22Rv1 (cell line): Measurements from ENCODE around the gene EIF1.

Experiments used
- ZFX ChIP-seq: fragments of 450-650 bp; IDR thresholded peaks from 2 replicates; pipeline ENCODE4 v1.6.1; 2017; ENCODE audit warnings: antibody characterized with exemption, borderline replicate concordance
- TF ChIP-seq, protein P1 (sequence below): fragments of 450-650 bp; IDR thresholded peaks from 2 replicates; pipeline ENCODE4 v1.5.1; 2017; ENCODE audit warnings: mild to moderate bottlenecking

DNA sequence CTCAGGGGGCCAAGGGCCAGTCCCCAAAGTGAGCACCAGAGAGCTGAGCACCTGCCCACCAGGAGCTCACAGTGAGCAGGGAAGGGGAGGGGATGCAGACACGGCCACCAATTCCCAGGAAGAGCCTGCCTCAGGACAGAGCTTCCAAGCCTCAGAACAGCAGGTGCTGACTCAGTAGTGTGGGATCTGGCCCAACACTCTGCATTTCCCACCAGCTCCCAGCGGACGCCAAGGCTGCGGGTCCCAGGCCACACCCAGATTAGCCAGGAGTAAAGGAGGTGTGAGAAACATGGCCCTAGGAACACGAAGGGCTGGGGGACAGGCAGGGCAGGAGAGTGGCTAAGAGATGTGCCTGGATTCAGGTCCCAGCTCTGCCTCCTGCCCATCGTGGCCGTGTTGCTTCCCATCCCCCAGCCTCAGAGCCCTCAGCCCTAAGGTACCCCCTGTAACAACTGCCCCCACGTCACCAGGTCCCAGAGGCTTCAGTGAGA, 28.4 kb upstream of the EIF1 start:
- TF ChIP-seq, protein P1, sequence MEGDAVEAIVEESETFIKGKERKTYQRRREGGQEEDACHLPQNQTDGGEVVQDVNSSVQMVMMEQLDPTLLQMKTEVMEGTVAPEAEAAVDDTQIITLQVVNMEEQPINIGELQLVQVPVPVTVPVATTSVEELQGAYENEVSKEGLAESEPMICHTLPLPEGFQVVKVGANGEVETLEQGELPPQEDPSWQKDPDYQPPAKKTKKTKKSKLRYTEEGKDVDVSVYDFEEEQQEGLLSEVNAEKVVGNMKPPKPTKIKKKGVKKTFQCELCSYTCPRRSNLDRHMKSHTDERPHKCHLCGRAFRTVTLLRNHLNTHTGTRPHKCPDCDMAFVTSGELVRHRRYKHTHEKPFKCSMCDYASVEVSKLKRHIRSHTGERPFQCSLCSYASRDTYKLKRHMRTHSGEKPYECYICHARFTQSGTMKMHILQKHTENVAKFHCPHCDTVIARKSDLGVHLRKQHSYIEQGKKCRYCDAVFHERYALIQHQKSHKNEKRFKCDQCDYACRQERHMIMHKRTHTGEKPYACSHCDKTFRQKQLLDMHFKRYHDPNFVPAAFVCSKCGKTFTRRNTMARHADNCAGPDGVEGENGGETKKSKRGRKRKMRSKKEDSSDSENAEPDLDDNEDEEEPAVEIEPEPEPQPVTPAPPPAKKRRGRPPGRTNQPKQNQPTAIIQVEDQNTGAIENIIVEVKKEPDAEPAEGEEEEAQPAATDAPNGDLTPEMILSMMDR = no peak
- no peak for TF ChIP-seq ZFX
